GM12891 (cell line): ENCODE measurements around the gene RPL31.

ENCODE experiments used
- POLR2AphosphoS5 ChIP-seq: IDR thresholded peaks from 2 replicates; pipeline ENCODE4 v1.6.1; 2011; ENCODE audit warnings: low read depth, low read length, control low read depth
- TAF1 ChIP-seq: IDR thresholded peaks from 2 replicates; pipeline ENCODE4 v1.6.1; 2011; ENCODE audit warnings: low read depth, low read length, control low read depth

DNA sequence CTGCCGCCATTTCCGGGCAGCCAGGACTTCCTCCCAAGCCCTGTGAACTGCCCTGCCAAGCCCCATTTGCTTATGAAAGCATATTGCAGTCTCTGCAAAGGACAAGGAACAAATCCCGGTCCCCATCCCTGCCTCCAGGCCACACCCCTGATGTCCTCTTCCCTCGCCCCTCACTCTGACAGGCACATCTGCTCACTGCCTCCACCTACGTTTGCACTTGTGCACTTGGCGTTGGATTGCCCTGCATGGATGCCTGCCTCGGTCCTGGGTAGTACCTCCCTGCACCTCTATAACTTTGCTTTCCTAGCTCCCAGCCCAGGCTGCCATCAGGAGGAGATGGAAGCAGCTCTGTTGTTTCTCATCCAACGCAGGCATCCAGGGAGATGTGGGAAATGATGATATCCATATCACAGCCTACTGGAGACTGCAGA lies 19.6 kb upstream of the RPL31 start:
- no peak for TF ChIP-seq TAF1
- TF ChIP-seq POLR2AphosphoS5, result no peak
